HEK293T (cell line): ENCODE data around the gene VASH2.
"Not testable (repeated sequence)": the region's sequence is repeated elsewhere in the genome, so short reads cannot be mapped to it uniquely, and the experiment has no call there.

Experiments used
- CTCF ChIA-PET: fragments of 350-600 bp; formaldehyde crosslinking; extraction: SDS; loops from one replicate; lab custom pipeline; 2021; ENCODE audit warnings: antibody characterized with exemption, inconsistent platforms; lab: Yijun Ruan, JAX
- POLR2A ChIA-PET: fragments of 350-600 bp; formaldehyde crosslinking; extraction: SDS; loops from one replicate; lab custom pipeline; 2020; ENCODE audit warnings: antibody characterized with exemption, inconsistent platforms; lab: Yijun Ruan, JAX
- DNase-seq: peaks from one replicate; pipeline ENCODE4 v3.0.0; 2012; ENCODE audit warnings: mixed read lengths; ENCODE audit errors: extremely low spot score
- ARNT ChIP-seq: fragments of 450-650 bp; IDR thresholded peaks from 2 replicates; pipeline ENCODE4 v1.6.1; 2017; ENCODE audit warnings: mild to moderate bottlenecking
- BHLHE40 ChIP-seq: fragments of 450-650 bp; IDR thresholded peaks from 2 replicates; pipeline ENCODE4 v1.6.1; 2016; ENCODE audit warnings: mild to moderate bottlenecking, moderate library complexity, borderline replicate concordance
- CTBP1 ChIP-seq: fragments of 450-650 bp; IDR thresholded peaks from 2 replicates; pipeline ENCODE4 v1.6.1; 2016; ENCODE audit warnings: borderline replicate concordance
- ELF4 ChIP-seq: fragments of 450-650 bp; IDR thresholded peaks from 2 replicates; pipeline ENCODE4 v1.6.1; 2017; ENCODE audit warnings: antibody characterized with exemption
- FOXA1 ChIP-seq: fragments of 450-650 bp; IDR thresholded peaks from 2 replicates; pipeline ENCODE4 v1.6.1; 2016; ENCODE audit warnings: mild to moderate bottlenecking
- FOXK2 ChIP-seq: fragments of 450-650 bp; IDR thresholded peaks from 2 replicates; pipeline ENCODE4 v1.6.1; 2016; ENCODE audit warnings: mild to moderate bottlenecking
- FOXM1 ChIP-seq: fragments of 450-650 bp; IDR thresholded peaks from 2 replicates; pipeline ENCODE4 v1.6.1; 2017; ENCODE audit warnings: mild to moderate bottlenecking, borderline replicate concordance
- HDGF ChIP-seq: fragments of 450-650 bp; IDR thresholded peaks from 2 replicates; pipeline ENCODE4 v1.6.1; 2017; ENCODE audit warnings: antibody characterized with exemption, borderline replicate concordance
- L3MBTL2 ChIP-seq: fragments of 450-650 bp; conservative IDR thresholded peaks from 2 replicates; pipeline ENCODE4 v1.6.1; 2016; ENCODE audit warnings: mild to moderate bottlenecking
- LEF1 ChIP-seq: fragments of 450-650 bp; IDR thresholded peaks from 2 replicates; pipeline ENCODE4 v1.6.1; 2017; ENCODE audit warnings: mild to moderate bottlenecking, borderline replicate concordance
- NFRKB ChIP-seq: fragments of 450-650 bp; IDR thresholded peaks from 2 replicates; pipeline ENCODE4 v1.6.1; 2016; ENCODE audit warnings: mild to moderate bottlenecking, moderate library complexity
- PKNOX1 ChIP-seq: fragments of 450-650 bp; IDR thresholded peaks from 2 replicates; pipeline ENCODE4 v1.6.1; 2016
- SP1 ChIP-seq: fragments of 450-650 bp; IDR thresholded peaks from 2 replicates; pipeline ENCODE4 v1.6.1; 2017
- SUZ12 ChIP-seq: fragments of 450-650 bp; IDR thresholded peaks from 2 replicates; pipeline ENCODE4 v1.6.1; 2016; ENCODE audit warnings: mild to moderate bottlenecking
- TARDBP ChIP-seq: fragments of 450-650 bp; IDR thresholded peaks from 2 replicates; pipeline ENCODE4 v1.6.1; 2016
- ZNF384 ChIP-seq: fragments of 450-650 bp; IDR thresholded peaks from 2 replicates; pipeline ENCODE4 v1.6.1; 2016

Gene VASH2

GRCh38 chr1:212959266-212960220, 9.2 kb downstream of the VASH2 start:
- DNase-seq = no peak
- TF ChIP-seq HDGF (no peak), LEF1 (no peak), FOXA1 (no peak), ELF4 (no peak), ZNF384 (no peak), NFRKB (no peak), ARNT (no peak), TARDBP (no peak), SP1 (no peak)
- CTCF ChIA-PET = no interaction called here
- POLR2A ChIA-PET = no interaction called here

DNA sequence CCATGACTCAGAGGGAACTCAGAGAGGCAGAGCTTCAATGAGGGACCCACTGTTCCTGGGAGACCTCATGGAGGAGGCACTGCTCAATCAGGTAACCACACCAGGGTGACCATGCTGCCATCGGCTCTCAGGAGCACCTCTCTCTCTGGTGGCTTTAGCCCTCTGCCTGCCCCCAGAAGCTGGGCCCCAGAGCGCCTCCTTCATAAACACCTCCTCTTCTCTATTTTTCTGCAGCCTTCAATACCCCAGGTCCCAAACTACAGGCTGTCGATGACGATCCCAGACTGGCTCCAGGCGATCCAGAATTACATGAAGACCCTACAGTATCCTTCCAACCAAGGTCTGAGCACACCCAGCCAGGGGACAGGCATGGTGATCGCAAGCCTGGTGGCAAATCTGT, 10.6 kb downstream of the VASH2 start:
- DNase-seq = no peak
- ChIA-PET CTCF (no interaction called here), POLR2A (no interaction called here)
- TF ChIP-seq FOXA1 = no peak
- TF ChIP-seq HDGF = no peak
- no peak for TF ChIP-seq BHLHE40
- no peak for TF ChIP-seq L3MBTL2
- no peak for TF ChIP-seq SP1
- TF ChIP-seq SUZ12 = no peak
- no peak for TF ChIP-seq PKNOX1
- no peak for TF ChIP-seq CTBP1
- TF ChIP-seq TARDBP = no peak
- no peak for TF ChIP-seq LEF1
- no peak for TF ChIP-seq NFRKB
- TF ChIP-seq ZNF384 = no peak
- no peak for TF ChIP-seq FOXM1
- no peak for TF ChIP-seq ARNT

DNA sequence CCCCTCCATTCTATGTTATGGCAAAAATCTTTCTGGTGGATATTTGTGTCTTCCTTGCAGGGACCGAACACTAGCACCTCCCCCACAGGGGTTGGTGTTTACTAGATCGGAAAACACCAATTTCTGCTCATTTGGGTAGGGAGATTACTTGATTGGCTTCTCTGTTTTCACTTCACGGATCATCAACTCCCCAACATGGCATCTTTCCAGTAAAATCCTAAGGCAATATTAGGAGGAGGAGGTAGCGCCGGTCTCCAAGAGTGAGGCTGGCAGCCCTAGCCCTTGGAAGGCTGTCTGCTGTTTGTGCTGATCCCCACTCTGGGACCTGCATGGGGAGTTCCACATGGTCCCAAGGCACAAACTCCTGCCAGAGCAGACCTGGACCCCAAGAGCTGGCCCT, 12.2 kb downstream of the VASH2 start:
- POLR2A ChIA-PET = interaction anchor here (0.7 kb wide), 1 partner anchor 12 kb away, joined by 4 read pairs; no protein-coding TSS in a partner anchor
- no peak for DNase-seq

DNA sequence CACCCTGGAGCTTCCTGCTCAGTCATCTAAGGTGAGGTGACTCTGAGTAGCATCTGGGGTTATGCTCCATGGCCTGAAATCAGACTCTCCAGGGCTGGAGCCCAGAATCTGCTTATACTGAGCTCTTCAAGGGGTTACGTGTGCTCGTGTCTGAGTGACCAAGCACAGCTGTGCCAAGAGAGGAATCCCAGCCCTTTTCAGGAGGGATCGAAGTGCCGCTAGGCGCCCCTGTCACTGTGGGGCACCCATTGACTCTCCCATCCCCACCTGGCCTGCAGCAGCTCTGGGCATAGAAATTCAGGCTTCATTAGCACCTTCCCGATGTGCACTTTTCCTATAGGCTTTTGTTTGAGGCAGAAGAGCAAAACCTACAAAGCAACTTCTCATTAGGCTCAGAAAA, 13.8 kb downstream of the VASH2 start:
- ChIA-PET POLR2A (no interaction called here), CTCF (no interaction called here)
- TF ChIP-seq FOXM1 = no peak
- no peak for TF ChIP-seq NFRKB
- no peak for TF ChIP-seq LEF1
- TF ChIP-seq HDGF = no peak
- no peak for TF ChIP-seq SP1
- TF ChIP-seq PKNOX1 = no peak
- no peak for TF ChIP-seq ARNT
- TF ChIP-seq CTBP1 = no peak
- TF ChIP-seq BHLHE40 = no peak
- no peak for TF ChIP-seq ZNF384
- DNase-seq = no peak

More for the DNA sequence above, 12.2 kb downstream of the VASH2 start:
- no peak for TF ChIP-seq PKNOX1
- no peak for TF ChIP-seq FOXA1
- TF ChIP-seq NFRKB = no peak
- no peak for TF ChIP-seq ELF4
- no peak for TF ChIP-seq FOXK2
- TF ChIP-seq LEF1 = no peak
- no peak for TF ChIP-seq FOXM1
- TF ChIP-seq BHLHE40 = no peak
- no peak for TF ChIP-seq ARNT
- TF ChIP-seq L3MBTL2 = no peak
- TF ChIP-seq HDGF = no peak
- TF ChIP-seq CTBP1 = no peak
- TF ChIP-seq SP1 = no peak
- TF ChIP-seq ZNF384 = no peak
- no peak for TF ChIP-seq SUZ12
- TF ChIP-seq TARDBP = no peak
- CTCF ChIA-PET = no interaction called here

DNA sequence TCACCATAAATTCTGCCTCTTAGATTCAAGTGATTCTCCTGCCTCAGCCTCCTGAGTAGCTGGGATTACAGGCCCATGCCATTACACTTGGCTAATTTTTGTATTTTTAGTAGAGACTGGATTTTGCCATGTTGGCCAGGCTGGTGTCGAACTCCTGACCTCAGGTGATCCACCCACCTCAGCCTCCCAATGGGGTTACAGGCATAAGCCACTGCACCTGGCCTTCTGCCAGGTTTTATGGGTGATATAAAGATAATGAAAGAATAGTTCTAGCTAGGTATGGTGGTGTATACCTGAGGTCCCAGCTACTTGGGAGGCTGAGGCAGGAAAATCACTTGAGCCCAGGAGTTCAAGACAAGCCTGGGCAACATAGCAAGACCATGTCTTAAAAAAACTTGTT, 14.7 kb downstream of the VASH2 start:
- POLR2A ChIA-PET, DNase-seq: not testable (repeated sequence)
- CTCF ChIA-PET = interaction anchor here (0.7 kb wide), 1 partner anchor 19 kb away, joined by 3 read pairs; no protein-coding TSS in a partner anchor

- TF ChIP-seq ZNF384 = no peak
- TF ChIP-seq PKNOX1 = no peak
- TF ChIP-seq ARNT = no peak
- no peak for TF ChIP-seq ELF4
- TF ChIP-seq HDGF = no peak
- TF ChIP-seq TARDBP = no peak
- no peak for TF ChIP-seq FOXM1
- no peak for TF ChIP-seq CTBP1
- CTCF ChIA-PET = interaction anchor here (1.7 to 2.9 kb wide), 3 partner anchors 9 to 12 kb away, joined by 4 to 10 read pairs (median 9); no protein-coding TSS in a partner anchor
- POLR2A ChIA-PET = no interaction called here
- no peak for DNase-seq
Measured at GRCh38 chr1:212966616-212967015, 16.3 kb downstream of the VASH2 start.
